ENCODE measurements around the gene ISG15. TPM values are rescaled to one million over a fixed set of nuclear protein-coding genes. Genes with fewer than 3 reads are reported as not detected.
A peak's percentile ranks its signal among the peaks of the same experiment; 100 is the strongest.

Gene ISG15
- total and polyA plus RNA-seq, 10 donors: 23.3 to 230 (median 58.8) TPM

GRCh38 chr1:1024149-1024770, 11.0 kb downstream of the ISG15 start:
- H3K27ac ChIP-seq: no peak overlapping the region
- H3K36me3 ChIP-seq: no peaks in the 10 kb centered on the region
- no peak overlapping the region for H3K4me3 ChIP-seq
- TF ChIP-seq POLR2AphosphoS5 (IDR thresholded peaks at IDR 0.05) (no peak), POLR2A (IDR thresholded peaks at IDR 0.05) (no peak), CTCF (IDR thresholded peaks at IDR 0.05 in 8 of 11, conservative IDR thresholded peaks at IDR 0.05 in 3 of 11) (no peak)
- H3K4me1 ChIP-seq: peaks cover 9 to 65% (median 27%) of the 10 kb centered on the region in 6 donors
- DNase-seq: no peak
- H3K27me3 ChIP-seq (replicated peaks in 1 of 7): peaks cover 0 to 47% (median 15%) of the 10 kb centered on the region in 7 donors
- intact Hi-C loops (cut with DNase I; ENCODE audit: low total_unique reads): no loop called here
- 86 to 95% (median 90%) methylated on average over 5 to 9 of the region's 9 CpGs for WGBS, 5 donors
- no peaks in the 10 kb centered on the region for H3K9me3 ChIP-seq

GRCh38 chr1:1024771-1025699, 11.7 kb downstream of the ISG15 start:
- DNase-seq: no peak
- Histone ChIP-seq H3K36me3 (no peaks in the 10 kb centered on the region), H3K4me1 (peaks cover 9 to 65% (median 27%) of the 10 kb centered on the region in 6 donors), H3K9me3 (no peaks in the 10 kb centered on the region), H3K4me3 (no peak overlapping the region), H3K27me3 (replicated peaks in 1 of 7) (peaks cover 0 to 45% (median 15%) of the 10 kb centered on the region in 7 donors), H3K27ac (no peak overlapping the region)
- 64 to 84% (median 68%) methylated on average over 14 to 31 of the region's 31 CpGs for WGBS, 5 donors
- intact Hi-C loops (cut with DNase I; ENCODE audit: low total_unique reads): no loop called here
- TF ChIP-seq POLR2AphosphoS5 (IDR thresholded peaks at IDR 0.05): peak in 1 of 3 donors; percentile 40
- no peak for TF ChIP-seq CTCF (IDR thresholded peaks at IDR 0.05 in 8 of 11, conservative IDR thresholded peaks at IDR 0.05 in 3 of 11)

- intact Hi-C loops (cut with DNase I; ENCODE audit: low total_unique reads): no loop called here
- H3K36me3 ChIP-seq: no peaks in the 10 kb centered on the region
- TF ChIP-seq CTCF (IDR thresholded peaks at IDR 0.05 in 8 of 11, conservative IDR thresholded peaks at IDR 0.05 in 3 of 11) (no peak), POLR2AphosphoS5 (IDR thresholded peaks at IDR 0.05) (no peak), POLR2A (IDR thresholded peaks at IDR 0.05) (no peak)
- 79 to 90% (median 89%) methylated on average over 9 to 10 of the region's 10 CpGs for WGBS, 5 donors
- H3K27ac ChIP-seq: no peak overlapping the region
- no peak for DNase-seq
- peaks cover 5 to 58% (median 20%) of the 10 kb centered on the region in 6 donors for H3K4me1 ChIP-seq
- H3K4me3 ChIP-seq: no peak overlapping the region
- H3K27me3 ChIP-seq (replicated peaks in 1 of 7): peaks cover 0 to 38% (median 8%) of the 10 kb centered on the region in 7 donors
- no peaks in the 10 kb centered on the region for H3K9me3 ChIP-seq
Measured at GRCh38 chr1:1025730-1026129, 12.4 kb downstream of the ISG15 start.
